UCSD-AML1 (cell line): ENCODE data around the gene ARHGEF12.

ENCODE experiments used
- DNase-seq: peaks from one replicate; lab custom pipeline; 2025; ENCODE audit not compliant: unreplicated experiment; lab: John Stamatoyannopoulos, UW

ARHGEF12 gene

DNA sequence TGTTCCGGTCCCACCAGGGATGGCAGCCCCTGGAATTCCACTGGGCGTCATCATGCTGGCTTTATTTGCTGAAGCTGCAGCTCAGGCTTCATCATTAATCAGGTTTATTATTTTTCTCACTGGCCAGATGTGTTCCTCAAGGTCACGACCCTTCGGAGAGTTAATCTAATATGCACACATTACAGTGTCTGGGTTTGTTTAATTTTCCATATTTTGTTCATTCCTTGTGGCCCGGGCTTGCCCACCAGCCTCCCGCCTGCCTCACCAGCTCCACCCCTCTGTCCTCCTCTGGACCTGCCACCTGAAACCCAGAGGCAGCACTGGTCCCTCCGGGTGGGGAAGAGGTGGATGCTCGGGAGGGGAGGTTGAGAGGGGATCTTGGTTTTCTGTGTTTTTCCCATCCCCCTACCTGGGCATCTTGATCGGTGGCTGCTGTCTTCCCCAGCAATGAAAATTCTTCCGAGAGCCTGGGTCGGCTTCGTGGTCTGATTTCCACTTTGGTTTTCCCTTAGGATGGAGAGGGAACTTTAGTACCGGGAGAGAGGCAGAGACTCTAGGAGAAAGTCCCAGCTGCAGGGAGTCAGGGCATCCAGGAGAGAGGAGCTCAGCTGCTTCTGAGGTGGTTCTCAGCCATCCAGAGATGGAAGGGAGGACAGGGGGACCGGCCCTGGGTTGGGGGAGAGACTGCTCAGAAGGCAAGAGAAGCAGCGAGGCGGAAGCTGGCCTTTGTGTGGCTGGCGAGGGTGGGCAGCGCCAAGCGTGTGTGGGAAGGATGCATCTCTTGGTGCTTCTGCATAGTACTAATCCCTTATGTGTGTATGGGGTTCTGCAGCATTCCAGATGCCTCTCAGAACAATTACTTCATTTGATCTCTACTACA is 177.5 kb downstream of the ARHGEF12 start:
- no peak for DNase-seq

DNA sequence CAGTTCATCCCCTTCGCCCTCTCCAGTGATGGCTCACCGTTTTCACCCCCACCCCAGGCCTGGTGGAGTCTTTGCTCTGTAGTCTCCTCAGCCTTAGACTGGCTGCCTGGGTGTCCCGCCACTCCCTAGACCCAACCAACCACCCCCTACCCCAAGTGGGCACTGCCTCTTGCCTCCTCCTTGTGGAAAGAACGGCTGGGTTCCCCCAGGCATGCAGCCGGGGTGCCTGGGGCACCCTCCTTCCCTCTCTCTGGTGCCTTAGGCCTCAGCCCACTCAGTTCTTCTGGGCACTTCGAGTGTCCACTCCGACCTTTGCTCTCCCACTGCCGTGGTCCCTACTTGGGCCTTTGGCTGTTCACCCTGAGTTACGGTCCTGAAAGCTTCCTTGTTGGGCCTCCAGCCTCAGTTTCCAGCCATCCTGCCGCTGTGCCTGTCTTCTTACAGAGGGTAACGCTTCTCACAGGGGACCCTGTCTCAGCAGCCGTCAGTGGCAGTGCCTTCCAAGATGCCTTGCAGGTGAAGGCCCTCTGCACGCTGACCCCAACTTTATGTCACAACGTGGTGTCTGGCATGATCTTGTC is 178.4 kb downstream of the ARHGEF12 start:
- DNase-seq = no peak

DNA sequence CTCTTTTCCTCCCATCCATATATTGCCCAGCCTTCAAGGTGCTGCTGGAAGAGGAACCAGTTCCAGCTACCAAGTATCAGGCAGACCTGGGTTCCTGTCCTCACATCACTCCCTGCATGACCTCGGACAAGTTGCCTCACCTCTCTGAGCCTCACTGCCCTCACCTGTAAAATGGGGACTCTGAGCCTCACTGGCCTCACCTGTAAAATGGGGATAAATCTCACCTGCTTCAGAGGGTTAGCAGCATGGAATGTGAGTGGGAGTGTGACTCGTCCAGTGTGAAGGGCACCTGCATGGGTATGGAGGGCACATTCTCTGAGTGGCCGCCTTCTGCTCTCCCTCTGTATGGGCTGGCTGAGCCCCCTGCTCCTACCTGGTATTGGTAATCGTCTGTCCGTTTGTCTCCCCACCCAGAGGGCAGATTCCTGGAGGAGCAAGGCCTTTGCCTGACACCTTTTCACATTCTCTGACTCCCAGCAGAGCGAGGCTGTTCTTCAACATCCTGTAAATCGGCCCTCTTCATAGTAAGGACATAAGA is 179.0 kb downstream of the ARHGEF12 start:
- no peak for DNase-seq

DNA sequence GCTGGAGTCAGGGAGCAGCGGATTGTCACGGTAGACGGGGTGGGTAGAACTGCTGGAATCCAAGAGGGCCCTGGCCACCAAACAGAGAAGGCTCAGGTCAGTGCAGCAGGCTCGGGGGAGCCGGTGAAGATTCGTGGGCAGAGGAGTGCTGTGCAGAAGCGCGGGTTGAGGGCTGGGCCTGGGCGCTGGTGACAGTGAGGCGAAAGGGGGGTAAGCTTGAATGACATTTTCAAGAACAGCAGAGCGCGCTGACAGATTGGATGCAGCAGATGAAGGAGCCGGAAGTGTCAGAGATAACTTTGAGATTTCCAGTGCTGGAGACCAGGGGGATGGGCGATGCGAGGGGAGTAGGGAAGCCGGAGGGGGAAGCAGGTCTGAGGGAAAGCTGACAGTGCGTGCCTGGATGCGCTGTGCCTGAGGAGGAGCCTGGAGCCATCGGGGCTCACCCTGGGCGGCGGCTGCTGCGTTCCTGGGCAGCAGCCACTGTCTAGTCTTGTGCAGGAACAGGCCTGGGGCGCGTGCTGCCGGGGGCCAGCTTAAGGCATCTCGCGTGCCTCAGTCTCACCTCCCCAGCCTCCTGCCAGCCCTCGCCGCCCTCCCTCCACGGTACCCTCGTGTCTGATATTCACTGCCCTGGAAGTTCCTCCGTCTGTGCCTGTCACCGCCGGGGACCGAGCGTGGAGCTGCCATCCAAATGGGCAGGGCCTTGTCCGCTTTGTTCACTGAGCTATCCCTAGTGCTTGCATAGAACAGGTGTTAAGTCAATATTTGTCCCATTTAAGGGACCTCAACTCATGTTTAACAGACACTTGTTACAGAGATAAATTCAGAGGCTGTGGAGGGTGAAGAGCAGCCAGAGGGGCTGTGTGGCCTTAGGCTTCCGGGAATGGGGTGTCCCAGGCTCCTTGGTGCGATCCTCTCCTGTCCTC is 180.5 kb downstream of the ARHGEF12 start:
- no peak for DNase-seq

DNA sequence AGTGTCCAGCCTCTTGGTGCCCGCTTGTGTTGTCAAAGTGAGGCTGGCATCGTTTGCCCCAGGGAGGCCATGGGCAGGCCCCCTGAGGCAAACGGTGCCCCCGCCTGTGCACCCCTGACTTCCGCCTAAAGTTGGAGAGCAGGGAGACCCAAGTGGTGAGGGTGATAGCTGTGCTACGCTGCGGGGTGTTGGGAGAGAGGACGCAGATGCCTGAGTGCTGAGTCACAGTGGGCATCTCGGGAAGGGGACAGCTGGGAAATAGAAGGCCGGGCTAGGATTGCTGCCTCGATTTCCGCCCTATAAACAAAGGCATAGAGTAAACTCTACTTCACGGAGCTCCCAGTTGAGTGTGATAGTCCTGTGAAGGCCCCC is 181.2 kb downstream of the ARHGEF12 start:
- no peak for DNase-seq

DNA sequence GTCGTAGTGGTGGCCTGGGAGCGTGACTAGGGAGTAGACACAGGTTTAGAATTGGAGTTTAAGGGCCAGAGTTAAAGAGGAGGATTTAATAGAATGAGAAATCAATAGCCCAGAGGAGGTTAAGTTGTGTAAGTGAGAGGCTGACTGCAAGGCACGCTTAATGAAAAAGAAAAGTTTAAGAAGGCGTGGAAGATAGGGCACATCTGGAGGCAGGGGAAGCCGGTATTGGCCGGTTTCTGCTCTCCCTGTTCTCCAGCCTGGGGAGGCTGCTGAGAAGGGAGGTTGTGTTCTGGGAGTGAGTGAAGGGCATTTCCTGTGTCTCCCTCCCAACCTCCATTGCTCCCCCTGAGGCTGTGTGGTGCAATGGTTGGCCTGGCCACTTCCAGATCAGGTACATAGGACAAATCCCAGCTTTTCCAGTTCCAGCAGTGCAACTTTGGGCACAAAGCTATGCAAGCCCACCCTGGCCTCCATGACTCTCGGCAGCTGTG is 181.6 kb downstream of the ARHGEF12 start:
- no peak for DNase-seq

DNA sequence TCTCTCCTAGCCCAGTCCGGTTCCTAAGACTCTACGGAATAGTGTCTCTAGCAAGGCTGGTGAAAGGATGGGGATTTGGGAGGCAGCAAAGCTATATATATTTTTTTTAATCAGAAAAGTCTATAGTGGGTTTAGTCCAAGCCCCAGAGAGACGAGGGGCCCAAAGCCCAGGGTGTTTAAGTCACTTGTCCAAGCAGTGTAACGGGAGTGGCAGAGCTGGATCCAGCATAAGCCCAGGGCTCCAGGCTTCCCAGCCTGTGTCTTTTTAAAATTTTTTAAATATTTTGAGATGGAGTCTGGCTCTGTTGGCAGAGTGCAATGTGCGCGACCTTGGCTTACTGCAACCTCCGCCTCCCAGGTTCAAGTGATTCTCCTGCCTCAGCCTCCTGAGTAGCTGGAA is 182.1 kb downstream of the ARHGEF12 start:
- DNase-seq = no peak

DNA sequence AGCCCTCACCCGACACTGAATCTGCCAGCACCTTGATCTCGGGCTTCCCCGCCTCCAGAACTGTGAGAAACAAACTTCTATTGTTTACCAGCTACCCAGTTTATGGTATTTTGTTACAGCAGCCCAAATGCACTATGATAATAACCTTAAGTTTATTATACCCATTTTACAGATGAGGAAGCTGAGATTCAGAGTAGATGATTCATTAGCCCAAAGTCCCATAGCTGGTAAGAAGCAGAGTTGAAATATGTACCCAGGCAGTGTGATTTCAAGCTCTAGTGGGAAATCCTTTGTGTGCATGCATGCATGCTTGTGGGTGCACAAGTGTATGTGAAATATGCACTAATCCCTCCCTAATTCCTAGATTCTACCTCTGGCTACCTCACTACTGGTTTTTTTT is 183.3 kb downstream of the ARHGEF12 start:
- DNase-seq = no peak

DNA sequence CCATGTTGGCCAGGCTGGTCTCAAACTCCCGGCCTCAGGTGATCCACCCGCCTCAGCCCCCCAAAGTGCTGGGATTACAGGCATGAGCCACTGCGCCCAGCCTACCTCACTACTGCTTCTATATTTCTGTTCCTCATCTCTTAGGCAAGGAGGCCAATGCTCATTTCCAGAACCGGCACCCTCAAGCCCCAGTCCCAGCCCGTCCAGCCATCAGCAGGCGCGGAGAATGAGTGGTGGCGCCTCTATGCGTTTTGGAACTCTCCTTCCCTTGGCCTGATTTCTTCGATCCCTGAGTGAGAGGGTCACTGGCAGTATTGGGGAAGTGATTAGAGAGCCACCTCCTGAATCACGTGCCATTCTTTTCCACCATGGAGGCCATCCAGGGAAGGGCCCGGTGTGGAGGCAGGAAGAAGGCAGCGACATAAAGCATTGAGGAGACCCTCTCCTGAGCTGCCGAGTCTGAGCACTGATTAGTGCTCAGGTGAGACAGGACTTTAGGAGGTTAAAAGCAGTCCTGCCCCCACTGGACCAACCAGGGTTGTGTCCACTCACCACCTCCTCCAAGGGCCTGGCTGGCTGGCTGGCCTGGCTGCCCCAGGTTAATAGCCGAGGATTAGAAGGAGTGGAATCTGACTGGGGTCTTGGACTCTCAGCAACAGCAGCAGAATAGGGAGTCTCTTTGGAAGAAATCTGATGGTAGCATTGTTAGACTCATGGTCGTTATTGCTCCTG is 184.0 kb downstream of the ARHGEF12 start:
- DNase-seq = no peak

DNA sequence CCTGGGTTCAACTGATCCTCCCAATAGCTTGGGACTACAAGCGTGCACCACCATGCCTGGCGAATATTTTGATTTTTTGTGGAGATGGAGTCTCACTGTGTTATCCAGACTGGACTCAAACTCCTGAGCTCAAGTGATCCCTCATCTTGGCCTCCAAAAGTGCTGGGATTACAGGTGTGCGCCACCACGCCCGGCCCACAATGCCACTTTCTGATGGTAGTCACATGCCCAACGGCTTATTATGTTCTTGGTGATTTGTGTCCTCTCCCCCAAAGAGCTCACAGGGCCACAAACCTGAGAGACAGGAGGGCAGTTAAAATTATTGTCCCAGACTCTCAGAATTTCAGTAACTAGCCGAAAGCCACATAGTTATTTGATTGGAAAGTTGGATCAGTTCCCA is 185.0 kb downstream of the ARHGEF12 start:
- no peak for DNase-seq

DNA sequence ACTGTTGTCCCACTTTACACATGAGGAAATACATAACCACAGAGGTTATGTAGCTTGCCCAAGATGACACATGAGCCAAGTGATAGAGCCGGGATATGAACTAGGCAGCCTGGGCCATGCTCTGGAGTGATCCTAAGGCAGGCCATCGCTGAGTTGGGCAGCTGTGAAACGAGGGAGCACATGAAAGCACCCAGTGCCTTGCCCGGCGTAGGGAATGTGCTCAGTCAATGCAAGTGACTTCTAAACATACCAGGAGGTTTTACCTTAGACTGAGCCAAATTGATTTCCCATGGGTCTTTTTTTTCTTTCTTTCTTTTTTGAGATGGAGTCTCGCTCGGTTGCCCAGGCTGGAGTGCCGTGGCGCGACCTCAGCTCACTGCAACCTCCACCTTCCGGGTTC is 185.8 kb downstream of the ARHGEF12 start:
- no peak for DNase-seq

DNA sequence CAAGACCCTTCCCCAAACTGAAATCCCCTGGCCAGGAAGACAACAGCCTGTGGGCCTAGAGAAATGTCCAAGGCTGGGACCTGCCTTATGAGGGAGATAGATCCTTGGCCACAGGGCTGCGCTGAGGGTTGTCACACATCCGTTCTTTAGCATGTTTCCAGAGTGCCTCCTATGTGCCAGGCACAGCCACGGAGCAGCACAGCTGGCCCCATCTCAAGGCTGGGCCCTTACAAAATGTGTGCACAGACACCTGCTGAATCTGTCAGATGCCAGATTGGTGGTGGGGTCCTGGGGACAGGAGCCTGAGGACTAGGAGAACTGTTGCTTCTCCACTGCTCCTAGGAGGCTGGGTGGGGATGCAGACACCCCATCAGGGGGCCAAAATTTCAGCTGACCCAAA is 186.5 kb downstream of the ARHGEF12 start:
- no peak for DNase-seq

DNA sequence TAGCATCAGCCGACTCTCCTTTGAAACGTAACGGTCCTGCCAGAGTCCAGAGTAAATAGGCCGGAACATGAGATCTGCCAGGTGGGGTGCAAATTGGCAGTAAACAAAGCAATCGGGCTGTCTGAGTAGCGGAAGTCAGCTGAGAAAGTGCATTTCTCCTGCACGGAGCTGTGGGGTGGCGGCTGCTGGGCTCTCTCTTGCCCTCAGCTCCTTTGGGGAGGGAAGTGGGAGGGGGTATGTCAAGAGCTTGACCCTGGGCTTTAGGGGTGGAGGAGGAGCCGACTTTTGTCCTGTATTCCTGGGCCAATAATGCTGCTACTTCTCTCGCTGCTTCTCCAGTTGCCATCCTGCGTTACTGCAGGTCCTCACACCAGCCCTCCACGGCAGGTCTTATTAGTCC is 187.0 kb downstream of the ARHGEF12 start:
- DNase-seq = no peak

DNA sequence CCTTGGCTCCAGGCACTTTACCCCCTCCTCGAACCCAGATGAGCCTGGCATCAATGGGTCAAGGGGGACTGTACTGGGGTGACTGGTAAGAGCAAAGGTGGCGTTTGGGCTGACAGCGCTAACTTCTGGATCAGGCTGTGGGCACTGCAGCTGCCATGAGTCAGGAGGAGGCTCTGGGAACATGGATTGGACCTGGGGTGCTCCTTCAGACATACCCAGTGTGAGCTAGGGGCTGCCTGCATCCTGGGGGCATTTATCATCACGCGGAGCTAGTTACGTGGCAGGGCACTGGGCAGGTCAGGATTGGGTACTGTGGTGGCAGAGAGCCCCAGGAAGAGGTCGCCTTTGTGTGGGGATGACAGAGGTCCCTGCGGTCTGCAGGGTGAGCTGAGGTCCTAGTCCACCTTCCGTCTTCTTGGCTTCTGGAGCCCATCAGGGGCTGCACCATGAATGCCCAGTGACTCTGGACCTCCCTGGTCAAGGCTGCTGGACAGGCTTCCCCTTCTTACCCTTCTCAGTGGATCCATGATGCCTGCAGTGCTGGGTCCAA is 188.4 kb downstream of the ARHGEF12 start:
- no peak for DNase-seq

DNA sequence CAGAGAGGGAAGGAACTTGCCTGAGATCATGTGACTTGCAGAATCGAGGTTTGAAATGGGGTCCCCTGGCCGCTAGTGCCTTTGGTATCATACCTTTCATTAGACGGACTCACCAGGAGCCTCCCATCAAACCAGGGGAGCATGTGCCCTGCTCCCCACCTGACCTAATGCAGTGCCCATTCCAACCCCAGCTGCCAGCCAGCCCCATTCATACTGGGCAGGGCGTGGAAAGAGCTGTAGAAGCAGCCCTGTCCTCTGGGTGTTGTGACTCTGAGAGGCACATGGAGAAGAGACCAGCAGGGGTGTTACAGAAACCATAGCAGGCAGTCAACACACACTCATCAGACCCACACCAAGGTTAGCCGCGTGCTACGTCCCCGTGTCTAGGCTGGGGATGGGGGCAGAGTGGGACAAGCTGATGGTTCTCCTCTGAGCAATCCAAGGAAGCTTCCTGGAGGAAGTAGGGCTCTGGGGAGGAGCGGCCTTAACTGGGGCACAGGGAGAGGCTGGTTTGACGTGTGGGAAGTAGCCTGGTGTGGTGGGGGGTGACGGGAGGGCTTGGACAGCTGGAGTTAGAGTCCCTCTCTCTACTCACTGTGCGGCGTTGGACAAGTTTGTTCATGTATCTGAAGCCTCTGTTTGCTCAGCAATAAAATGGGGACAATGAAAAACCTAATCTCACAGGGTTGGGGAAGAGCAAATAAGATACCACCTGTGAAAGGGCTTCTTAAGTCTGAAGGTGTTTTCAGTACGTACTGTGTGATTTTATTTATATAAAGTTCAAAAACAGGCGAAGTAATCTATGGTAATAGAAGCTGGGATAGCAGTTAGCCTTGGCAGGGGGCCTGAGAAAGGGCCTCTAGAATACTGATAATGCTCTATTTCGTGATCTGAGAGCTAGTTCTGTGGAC is 189.3 kb downstream of the ARHGEF12 start:
- no peak for DNase-seq

DNA sequence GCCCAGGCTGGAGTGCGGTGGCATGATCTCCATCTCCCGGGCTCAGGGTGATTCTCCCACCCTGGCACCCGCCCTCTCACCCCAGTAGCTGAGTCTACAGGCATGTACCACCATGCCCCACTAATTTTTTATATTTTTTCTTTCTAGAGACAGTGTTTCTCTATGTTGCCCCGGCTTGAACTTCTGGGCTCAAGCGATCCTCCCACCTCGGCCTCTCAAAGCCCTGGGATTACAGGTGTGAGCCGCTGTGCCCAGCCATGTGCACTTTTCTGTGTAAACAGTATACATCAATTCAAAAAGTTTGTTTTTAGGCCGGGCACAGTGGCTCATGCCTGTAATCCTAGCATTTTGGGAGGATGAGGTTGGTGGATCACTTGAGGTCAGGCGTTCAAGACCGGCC is 190.0 kb downstream of the ARHGEF12 start:
- no peak for DNase-seq

DNA sequence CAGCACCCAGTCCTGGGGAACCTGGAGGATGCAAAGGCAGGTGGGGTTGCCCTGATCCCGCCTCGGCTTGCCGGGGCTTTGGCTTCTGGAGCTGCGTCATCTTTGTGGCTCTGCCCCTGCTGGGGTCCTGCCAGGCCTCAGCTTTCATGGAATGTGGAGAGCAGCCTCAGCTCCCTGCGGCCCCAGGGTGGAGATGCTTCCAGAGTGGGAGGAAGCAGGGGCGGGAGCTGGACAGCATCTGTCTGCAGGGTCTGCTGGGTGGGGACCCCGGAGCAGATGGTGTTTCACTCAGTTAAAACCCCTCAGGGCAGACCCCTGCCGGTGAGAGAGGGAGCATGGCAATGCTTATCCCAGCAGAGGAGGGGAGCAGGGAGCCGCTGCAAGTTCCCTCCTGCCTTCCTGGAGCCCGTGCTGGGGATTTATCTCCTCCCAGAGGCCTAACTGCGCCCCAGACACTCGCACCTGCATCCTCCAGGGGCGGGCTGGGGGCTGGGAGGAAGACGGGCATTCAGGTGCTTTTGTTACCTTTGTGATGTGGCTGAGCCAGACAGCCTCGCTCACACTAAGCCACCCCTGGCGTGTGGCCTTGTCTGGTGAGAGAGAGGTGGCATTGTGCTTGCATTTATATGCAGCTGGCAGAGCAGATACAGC is 191.0 kb downstream of the ARHGEF12 start:
- DNase-seq = no peak

DNA sequence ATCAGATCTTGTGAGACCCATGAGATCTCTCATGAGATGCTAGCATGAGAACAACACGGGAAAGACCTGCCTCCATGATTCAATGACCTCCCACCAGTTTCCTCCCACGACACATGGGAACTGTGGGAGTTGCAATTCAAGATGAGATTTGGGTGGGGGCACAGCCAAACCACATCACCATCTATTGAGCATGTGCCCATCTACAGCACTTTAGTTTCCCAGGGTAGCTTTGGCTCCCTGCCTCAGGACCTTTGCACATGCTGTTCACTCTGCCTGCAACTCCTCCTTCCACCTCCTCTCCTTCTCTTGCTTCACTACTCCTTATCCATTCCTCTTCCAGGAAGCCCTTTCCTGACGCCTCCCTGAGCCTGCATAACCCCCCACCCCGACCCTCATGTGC is 192.5 kb downstream of the ARHGEF12 start:
- DNase-seq = no peak

DNA sequence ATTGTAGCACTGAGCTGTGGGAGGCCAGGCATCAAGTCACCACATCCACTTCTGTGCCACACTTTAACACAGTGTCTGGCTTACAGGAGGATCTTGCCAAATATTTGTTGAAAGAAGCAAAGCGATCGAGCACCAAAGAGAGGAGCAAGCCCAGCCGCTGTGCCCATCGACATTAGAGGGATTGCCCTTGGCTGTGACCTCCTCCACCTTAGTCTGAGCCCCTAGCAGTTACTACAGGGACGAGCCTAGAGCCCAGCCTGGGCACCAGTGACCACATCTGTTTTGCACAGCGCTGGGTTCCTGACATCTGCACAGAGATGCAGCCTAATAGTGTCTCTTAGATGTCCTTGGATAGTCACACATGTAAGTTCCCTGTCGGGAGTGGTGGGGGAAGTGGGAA is 193.0 kb downstream of the ARHGEF12 start:
- DNase-seq = no peak
